NB4 (cell line): ENCODE measurements around the gene TXLNG.

Experiments used
- MYC ChIP-seq: IDR thresholded peaks from 2 replicates; pipeline ENCODE4 v1.6.1; 2011; ENCODE audit warnings: low read depth, low read length
- POLR2A ChIP-seq: IDR thresholded peaks from 2 replicates; pipeline ENCODE4 v1.6.1; 2011; ENCODE audit warnings: mild to moderate bottlenecking; ENCODE audit not compliant: insufficient read length; ENCODE audit errors: extremely low read depth
- TF ChIP-seq, protein P1 (sequence below): IDR thresholded peaks from one replicate; pipeline ENCODE4 v1.5.1; 2012; ENCODE audit warnings: low read depth, low read length
- TF ChIP-seq, protein P2 (sequence below): IDR thresholded peaks from 2 replicates; pipeline ENCODE4 v1.6.1; 2011; ENCODE audit warnings: low read depth, low read length

DNA sequence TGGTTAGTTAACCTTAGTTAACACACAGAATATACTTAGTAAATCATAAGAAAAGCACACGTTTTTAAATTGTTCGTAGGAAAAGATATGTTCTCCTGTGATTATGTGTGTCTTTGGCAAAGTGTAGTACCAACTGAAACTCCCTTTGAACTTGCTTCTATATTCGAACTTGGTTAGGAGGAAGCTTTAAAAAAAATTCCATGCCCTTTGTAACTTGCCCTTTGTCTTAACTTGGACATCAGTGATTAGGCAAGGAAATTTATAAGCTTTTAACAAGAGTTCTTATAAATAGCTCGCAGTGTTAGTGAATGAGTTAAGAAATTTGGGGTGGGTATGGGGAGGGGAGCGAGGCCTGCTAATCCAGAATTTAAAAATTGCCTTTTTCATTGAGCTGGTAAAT is 33.4 kb downstream of the TXLNG start:
- TF ChIP-seq, protein P1, sequence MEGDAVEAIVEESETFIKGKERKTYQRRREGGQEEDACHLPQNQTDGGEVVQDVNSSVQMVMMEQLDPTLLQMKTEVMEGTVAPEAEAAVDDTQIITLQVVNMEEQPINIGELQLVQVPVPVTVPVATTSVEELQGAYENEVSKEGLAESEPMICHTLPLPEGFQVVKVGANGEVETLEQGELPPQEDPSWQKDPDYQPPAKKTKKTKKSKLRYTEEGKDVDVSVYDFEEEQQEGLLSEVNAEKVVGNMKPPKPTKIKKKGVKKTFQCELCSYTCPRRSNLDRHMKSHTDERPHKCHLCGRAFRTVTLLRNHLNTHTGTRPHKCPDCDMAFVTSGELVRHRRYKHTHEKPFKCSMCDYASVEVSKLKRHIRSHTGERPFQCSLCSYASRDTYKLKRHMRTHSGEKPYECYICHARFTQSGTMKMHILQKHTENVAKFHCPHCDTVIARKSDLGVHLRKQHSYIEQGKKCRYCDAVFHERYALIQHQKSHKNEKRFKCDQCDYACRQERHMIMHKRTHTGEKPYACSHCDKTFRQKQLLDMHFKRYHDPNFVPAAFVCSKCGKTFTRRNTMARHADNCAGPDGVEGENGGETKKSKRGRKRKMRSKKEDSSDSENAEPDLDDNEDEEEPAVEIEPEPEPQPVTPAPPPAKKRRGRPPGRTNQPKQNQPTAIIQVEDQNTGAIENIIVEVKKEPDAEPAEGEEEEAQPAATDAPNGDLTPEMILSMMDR: no peak
- TF ChIP-seq POLR2A (no peak), MYC (no peak)
- TF ChIP-seq, protein P2, sequence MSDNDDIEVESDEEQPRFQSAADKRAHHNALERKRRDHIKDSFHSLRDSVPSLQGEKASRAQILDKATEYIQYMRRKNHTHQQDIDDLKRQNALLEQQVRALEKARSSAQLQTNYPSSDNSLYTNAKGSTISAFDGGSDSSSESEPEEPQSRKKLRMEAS: no peak
